AG09309 (cell line): ENCODE data around the gene TTLL5.

Experiments
- DNase-seq: peaks from one replicate; pipeline ENCODE4 v3.0.0-alpha.2; 2010; ENCODE audit warnings: low read depth
- H3K4me3 ChIP-seq: 2 replicates; pipeline ENCODE4 v1.5.1; 2011; ENCODE audit warnings: mild to moderate bottlenecking, low read depth, low read length, moderate library complexity; ENCODE audit not compliant: control insufficient read depth
- CTCF ChIP-seq: IDR thresholded peaks from 2 replicates; pipeline ENCODE4 v1.5.1; 2011; ENCODE audit warnings: mild to moderate bottlenecking, low read depth, low read length, inconsistent platforms; ENCODE audit not compliant: insufficient read depth, control insufficient read depth; ENCODE audit errors: missing control alignments

TTLL5 gene

GRCh38 chr14:75820761-75821160, 159.7 kb downstream of the TTLL5 start:
- no peak for DNase-seq
- no peak overlapping the region for H3K4me3 ChIP-seq
- no peak for TF ChIP-seq CTCF

DNA sequence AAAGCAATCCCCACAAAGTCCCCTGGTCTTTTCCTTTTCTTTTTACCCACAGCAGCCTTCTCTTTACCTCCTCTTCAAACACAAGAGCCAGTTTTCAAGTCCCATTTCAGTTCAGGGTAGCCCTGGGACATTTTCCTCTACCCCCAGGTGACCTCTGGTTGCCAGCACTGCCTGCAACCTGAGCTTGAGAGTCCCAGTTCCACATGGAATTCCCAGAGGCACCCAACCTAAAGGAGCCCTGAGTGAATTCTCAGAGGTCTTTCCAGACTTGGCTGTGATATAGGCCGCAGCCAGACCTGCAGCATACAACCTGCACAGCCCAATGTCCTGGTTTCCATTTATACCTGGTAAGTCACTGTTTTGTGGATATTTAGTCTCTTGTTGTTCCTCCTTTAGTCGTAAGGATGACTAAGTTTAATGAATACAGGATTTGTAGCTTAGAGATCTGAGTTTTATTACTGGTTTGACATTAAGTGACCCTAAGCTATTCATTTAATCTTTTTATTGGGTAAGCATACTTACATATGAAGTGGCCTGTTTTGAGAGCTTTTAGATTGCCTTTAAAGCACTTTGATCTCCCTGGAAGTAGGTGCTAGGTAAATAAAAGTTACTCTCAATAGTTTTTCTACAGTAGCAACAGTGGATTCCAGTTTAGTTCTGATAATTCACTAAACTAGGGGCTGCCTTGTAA, 160.9 kb downstream of the TTLL5 start:
- no peak overlapping the region for H3K4me3 ChIP-seq
- TF ChIP-seq CTCF: no peak
- no peak for DNase-seq

DNA sequence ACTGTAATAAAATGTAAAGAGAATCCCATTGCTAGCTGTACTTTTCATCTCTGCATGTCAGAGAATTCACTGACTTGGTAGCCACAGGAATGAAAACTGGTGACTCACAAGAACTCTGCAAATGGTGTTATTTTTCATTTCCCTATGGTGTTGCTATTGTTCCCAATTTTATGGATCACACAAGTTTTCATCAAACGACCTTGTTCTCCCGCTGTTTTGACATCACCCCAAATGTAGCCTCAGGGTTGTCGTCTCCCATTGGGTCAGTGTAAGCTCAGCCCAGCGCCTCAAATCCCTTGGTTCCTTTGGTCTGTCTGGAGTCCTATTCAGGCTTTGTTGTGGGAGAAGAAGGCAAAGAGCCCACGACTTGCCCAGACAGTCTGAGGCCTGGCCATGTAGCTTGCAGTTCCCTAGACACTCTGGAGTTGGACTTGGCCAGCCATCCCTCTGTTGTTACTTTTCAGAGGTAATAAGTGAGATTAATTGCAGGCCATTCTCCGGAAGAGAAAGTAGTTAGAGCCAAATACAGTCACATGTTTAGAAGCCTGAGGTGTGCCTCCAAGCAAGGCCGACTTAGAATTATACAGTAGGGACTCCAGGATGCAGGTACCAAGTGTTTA, 161.6 kb downstream of the TTLL5 start:
- peak; percentile 67 for DNase-seq
- TF ChIP-seq CTCF: no peak
- H3K4me3 ChIP-seq: no peak overlapping the region

DNA sequence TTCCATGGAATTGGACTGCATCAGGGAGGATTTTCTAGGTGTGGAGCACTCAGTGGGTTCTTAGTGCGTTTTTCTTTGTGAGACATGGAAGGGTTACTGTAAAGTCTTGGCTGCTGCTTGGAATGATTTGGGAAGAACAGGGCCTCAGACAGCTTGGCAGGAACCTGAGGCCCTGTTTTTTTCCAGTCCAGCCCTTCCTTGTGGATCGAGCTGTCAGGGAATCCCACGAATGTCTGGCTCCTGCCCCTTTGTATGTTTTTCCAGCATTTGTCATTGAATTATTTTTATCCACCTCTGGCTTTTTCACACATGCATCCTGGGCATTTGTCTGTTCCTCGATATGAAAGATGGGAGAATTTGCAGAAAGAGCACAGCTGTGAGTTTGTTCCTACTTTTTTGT, 162.3 kb downstream of the TTLL5 start:
- TF ChIP-seq CTCF: no peak
- no peak overlapping the region for H3K4me3 ChIP-seq
- DNase-seq: no peak

DNA sequence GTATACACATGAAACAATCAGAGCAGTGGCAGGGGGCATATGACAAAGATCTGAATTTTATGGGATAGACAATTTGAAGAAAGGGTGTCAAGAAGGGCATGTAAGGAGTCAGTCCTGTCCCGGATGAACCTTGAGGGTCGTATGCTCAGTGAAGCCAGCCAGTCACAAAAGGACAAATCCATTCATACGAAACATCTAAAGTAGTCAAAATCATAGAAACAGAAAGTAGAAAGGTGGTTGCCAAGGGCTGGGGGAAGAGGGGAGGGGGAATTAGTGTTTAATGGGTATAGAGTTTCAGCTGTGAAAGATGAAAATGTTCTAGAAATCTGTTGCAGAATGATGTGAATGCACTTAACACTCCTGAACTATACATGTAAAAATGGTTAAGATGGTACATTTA, 163.3 kb downstream of the TTLL5 start:
- no peak for TF ChIP-seq CTCF
- no peak overlapping the region for H3K4me3 ChIP-seq
- DNase-seq: no peak

DNA sequence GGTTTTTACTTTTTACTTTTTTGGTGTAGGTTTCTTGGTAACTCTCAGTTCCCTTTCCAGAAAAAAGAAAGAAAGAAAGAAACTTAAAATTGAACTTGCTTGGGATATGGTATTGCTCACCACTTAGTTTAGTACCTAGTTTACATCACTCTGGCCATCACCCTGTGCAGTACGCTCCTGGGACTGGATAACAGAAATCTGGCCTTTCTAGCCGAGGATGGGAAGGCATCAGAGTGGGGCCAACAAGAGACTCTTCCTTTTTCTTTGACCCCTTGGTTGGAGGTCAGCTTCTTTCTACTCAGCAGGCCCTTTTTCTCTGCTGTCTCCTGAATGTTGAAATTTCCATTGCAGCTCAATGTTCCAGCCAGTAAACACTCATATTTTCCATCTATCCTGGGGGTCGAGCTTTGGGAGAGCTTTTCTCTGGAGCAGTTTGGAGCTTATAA, 164.1 kb downstream of the TTLL5 start:
- DNase-seq: no peak
- no peak overlapping the region for H3K4me3 ChIP-seq
- no peak for TF ChIP-seq CTCF
